Measurements from ENCODE around the gene DNAI4. TPM values are rescaled to one million over a fixed set of nuclear protein-coding genes. Genes with fewer than 3 reads are reported as not detected.
A peak's percentile ranks its signal among the peaks of the same experiment; 100 is the strongest.

Gene DNAI4
- total and polyA plus RNA-seq, 9 of the 15 experiments (the other 6 are each of a cell fraction or from before 2014, with no cell fraction given), result 0.57 to 4.8 (median 2.6) TPM; not detected in 1

GRCh38 chr1:66791621-66792610, 132.7 kb downstream of the DNAI4 start (continued):
- TF ChIP-seq MEF2A (IDR thresholded peaks at IDR 0.05; ENCODE audit: control insufficient read depth, low read depth, low read length), result no peak
- peak; percentile 81 for TF ChIP-seq DACH1 (IDR thresholded peaks at IDR 0.05; ENCODE audit: partially characterized antibody)
- no peak for TF ChIP-seq ZC3H8 (IDR thresholded peaks at IDR 0.05)
- TF ChIP-seq ZKSCAN1 (IDR thresholded peaks at IDR 0.05; ENCODE audit: low read depth, low read length), result peak; percentile 30; the same call in 1 of the 2 replicates
- TF ChIP-seq USF2 (CRISPR knock-in tag; IDR thresholded peaks at IDR 0.05), result peak; percentile 61
- TF ChIP-seq RAD51 (IDR thresholded peaks at IDR 0.05; ENCODE audit: borderline replicate concordance, low read depth), result peak; percentile 54
- TF ChIP-seq ZBTB2 (IDR thresholded peaks at IDR 0.05), result peak; percentile 53; the same call in 1 of the 2 replicates
- peak; percentile 95 for TF ChIP-seq TFE3 (CRISPR knock-in tag; IDR thresholded peaks at IDR 0.05)
